Lung microvascular endothelial cell (primary cell): ENCODE results near the gene CDH13. TPM values are rescaled to one million over a fixed set of nuclear protein-coding genes. Genes with fewer than 3 reads are reported as not detected.
A peak's percentile ranks its signal among the peaks of the same experiment; 100 is the strongest.

ENCODE experiments used
- DNase-seq, 2 donors: peaks; one replicate each; pipeline versions ENCODE4 v3.0.0 to v3.0.0-alpha.2; 2010; ENCODE audit warnings: low read depth in 2 of 2
- total RNA-seq: library from RNA; depleted of rRNA; stranded (reverse); fragments of >200 nt; gene quantifications from 2 replicates; pipeline ENCODE4 v1.2.1, GENCODE V29; 2014

Gene CDH13
- total RNA-seq, 1 donor from 2014 or later, result 14.5 TPM

DNA sequence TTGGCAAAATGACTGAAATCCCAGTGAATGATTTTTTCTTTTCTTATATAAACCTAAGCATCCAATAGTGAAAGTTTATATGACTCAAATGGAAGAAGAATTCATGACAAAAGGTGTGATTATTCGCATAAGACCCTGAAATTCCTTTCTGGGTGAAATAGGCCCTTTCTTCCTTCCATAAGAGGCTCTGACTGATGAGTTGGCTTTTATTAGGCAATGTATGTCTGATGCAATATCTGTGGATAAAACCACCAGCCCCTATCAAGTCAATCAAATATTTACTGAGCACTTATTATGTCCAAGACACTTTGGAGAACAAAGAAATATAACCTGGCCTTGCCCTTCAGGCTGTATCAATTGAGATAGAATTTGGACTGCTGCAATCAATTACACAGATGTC lies 316.6 kb downstream of the CDH13 start:
- DNase-seq, result no peak

DNA sequence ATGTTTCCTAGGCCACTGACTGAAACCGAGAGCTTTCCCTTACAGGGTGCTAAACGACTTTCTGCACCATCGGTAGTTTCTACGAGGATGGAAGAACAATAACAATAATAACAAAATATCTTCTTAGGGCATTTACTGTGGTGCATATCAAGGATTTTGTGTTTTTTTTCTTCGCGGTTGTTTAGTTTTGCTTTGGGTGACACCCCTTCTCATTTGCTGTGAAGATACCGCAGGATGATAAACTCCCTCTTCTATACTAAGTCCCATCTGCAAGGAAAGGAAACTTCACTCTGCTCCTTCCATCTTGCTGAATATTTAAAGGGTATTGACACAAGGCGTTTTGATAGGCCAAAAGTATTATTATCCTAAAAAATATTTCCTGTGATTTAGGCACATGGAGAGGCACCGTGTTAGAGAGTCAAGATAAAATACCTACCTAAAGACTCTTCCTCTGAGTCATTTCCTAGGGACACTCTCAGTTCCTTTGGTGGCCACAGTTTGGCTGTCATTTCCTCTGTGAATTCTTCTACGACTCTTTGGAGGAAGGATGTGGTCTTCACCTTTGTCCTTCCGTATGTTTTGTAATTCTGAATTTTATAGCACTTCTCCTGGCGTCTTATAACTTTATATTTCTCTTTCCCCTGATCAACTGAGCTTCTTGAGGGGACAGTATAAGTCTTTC lies 318.8 kb downstream of the CDH13 start:
- peak in 1 of 2 donors; percentile 81 for DNase-seq

GRCh38 chr16:82947698-82948097 lies 320.9 kb downstream of the CDH13 start:
- DNase-seq, result no peak

DNA sequence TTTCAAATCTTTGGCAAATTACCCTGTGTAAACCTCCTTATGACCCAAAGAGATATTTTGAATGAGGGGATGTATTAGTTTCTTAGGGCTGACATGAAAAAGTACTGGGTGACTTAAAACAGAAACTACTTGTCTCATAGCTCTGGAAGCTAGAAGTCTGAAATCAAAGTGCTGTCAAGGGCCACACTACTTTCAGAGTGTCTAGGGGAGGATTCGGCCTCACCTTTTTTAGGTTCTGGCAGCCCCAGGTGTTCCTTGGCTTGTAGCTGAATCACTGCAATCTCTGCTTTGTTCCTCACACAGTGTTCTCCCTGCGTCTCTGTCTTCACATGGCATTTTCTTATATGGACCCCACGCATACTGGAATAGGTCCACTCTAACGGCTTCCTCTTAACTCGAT lies 322.2 kb downstream of the CDH13 start:
- DNase-seq, result no peak

- DNase-seq, result no peak
Measured at GRCh38 chr16:82953517-82953916, 326.7 kb downstream of the CDH13 start.

GRCh38 chr16:82954224-82954929 lies 327.6 kb downstream of the CDH13 start:
- peak in 1 of 2 donors; percentile 60 for DNase-seq

DNA sequence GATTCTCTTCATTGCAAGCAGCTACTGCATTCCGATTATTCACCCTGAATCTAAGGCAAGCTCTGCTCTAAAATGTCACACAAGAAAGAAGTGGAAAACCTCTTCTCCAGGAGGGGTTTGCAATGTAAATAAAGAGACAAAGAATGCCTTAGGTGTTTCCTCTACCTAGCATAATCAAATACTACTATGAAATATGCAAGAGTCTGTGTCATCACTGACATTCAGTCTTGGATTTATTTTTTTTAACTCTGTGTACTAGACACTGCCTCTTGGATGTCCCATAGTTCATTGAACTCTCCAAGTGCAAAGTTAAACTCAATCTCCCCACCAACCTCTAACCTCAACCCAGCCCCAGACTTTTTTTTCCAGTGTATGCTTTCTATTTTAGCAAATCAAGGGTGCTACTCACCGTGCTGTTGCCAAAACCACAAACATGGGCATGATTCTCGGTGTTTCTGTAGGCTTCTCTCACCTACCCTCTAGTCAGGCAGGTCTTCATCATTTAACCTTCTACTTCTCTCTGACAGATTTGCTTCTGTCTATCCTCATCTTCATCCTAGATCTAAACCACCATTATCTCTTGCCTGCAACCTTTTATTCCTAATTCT lies 329.1 kb downstream of the CDH13 start:
- no peak for DNase-seq

DNA sequence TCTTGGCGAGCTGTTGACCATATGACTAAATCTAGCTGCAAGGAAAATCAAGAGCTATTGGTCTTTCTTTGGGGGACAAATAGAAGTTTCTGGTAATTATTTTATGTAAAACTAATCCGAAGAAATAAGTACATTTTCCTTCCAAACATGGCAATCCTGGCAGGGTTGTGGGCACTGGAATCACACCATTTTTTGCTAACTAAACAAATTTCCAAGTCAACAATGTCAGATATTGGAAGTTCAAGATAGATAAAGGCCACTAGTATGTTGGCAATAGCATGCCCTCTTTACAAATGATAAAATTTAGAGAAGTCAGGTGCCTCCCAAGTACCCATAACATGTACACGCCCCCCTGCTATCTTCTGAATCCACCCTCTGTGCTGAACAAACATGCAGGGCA lies 330.4 kb downstream of the CDH13 start:
- DNase-seq, result no peak

GRCh38 chr16:82960918-82961317 lies 334.1 kb downstream of the CDH13 start:
- DNase-seq, result no peak

- peak in 1 of 2 donors; percentile 66 for DNase-seq
Measured at GRCh38 chr16:82963653-82964052, 336.9 kb downstream of the CDH13 start.

- DNase-seq, result no peak
Measured at GRCh38 chr16:82965808-82966207, 339.0 kb downstream of the CDH13 start.

DNA sequence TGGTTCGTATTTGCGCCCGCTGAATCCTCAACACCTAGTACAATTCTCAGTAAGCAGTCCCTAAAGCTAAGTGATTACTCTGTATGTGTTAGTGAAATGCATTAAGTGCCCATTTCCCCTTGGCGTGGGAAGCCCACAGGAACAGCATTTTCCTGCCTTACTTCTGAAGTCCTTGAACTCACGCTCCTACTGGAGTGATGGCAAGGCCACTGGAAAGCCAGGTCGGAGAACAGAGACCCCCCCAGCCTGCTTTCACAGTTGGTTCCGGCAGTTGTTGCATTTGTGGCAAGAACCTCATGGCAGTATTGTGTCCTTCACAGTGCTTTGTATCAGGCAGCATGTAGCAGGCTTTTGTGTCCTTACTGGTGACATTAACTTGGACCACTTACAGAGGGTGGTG lies 340.7 kb downstream of the CDH13 start:
- no peak for DNase-seq

GRCh38 chr16:82971126-82971525 lies 344.4 kb downstream of the CDH13 start:
- peak in 1 of 2 donors; percentile 64 for DNase-seq

- peak in 1 of 2 donors; percentile 77 for DNase-seq
Measured at GRCh38 chr16:82972331-82972919, 345.7 kb downstream of the CDH13 start.

DNA sequence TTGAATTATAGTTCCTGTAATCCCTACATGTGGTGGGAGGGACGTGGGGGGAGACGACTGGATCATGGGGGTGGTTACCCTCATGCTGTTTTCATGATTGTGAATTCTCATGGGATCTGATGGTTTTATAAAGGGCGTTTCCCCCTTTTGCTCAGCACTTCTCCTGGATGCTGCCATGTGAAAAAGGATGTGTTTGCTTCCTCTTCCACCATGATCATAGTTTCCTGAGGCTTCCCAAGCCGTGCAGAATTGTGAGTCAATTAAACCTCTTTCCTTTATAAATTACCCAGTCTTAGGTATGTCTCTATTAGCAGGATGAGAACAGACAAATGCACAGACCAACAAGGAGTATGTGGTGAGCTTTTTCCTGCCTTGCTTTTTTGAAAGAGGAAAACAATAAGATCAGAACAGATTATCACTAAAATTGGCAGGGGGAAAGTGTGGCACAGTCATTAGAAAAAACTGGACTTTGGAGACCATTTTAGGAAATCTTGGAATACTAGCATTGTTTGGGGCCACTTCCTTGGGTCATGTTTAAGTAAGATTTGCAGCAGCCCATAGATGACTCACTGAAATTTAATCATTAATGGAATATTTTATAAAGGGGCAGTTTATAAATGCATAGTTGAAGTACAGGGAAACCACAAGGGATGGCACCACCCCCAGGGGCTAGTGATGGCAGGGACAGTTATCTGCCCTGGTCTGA lies 352.8 kb downstream of the CDH13 start:
- peak; percentile 26 to 75 for DNase-seq

DNA sequence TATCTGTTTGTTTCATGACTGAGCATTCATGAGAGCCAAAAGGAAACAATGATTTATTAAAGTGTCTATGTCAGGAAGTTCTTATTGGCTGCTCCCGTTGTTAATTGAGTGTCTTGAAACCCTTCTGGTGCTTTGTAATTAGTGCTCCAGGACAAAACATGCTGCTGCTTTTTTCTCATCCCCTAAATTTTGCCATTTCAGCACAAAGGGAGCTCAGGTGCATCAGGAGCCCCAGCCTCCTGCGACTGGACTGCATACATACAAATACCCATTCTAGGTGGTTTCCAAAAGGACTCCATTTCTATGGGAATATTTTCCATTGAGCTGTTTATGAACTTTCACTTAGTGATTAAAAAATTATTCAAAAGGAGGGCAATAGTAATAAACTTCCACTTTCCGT lies 354.0 kb downstream of the CDH13 start:
- DNase-seq, result peak; percentile 16 to 50

GRCh38 chr16:82987767-82988166 lies 361.0 kb downstream of the CDH13 start:
- DNase-seq, result peak; percentile 24 to 44

DNA sequence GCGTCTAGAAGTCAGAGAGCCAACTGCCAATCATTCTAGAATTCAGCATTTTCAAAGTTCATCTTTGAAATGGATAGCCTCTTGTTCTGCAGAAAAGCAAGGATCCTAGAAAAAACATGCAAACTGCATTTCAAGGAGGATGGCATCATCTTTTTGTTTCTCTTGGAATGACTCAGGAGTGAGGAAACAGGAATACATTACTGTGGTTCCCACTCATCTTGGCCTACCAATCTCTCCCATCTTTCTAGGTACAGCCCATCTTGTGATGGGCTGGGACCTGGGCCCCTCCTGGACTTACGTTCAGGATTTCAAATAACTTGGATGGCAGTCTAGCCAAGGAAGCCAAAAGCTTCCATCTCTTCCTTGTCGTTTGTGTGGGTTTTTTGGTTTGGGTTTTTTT lies 363.4 kb downstream of the CDH13 start:
- DNase-seq, result peak in 1 of 2 donors; percentile 62

GRCh38 chr16:82991410-82991809 lies 364.6 kb downstream of the CDH13 start:
- no peak for DNase-seq

DNA sequence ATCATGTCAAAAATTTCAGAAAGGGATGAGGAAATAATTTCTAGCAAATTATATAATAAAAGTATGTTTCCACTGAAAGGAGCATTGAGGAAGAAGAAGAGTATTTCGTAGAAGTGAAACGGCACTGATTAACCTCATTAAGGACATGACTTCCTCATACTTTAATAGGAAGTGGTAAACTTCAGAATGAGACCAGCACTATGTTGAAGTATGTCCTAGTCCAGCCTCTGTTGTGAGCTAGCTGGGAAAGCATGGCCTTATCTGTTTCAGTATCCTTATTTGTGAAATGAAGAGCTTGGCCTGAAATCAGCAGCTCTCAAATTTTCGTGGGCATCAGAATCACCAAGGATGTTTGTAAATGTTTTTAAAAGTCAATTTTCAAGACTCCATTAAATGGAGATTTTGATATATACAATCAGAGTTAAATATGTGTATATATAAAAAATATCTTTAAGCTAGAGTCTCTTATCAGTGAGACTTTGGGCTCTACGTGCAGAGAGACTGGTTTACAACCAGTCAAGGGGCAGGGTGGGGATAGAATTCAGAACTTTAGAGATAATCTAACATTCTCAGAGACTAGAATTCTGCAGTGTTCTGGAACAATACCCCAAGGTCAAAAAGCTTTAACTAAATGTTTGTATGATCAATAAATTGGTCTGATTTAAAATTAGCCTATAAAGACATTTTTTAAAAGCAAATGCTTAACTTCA lies 365.4 kb downstream of the CDH13 start:
- no peak for DNase-seq

DNA sequence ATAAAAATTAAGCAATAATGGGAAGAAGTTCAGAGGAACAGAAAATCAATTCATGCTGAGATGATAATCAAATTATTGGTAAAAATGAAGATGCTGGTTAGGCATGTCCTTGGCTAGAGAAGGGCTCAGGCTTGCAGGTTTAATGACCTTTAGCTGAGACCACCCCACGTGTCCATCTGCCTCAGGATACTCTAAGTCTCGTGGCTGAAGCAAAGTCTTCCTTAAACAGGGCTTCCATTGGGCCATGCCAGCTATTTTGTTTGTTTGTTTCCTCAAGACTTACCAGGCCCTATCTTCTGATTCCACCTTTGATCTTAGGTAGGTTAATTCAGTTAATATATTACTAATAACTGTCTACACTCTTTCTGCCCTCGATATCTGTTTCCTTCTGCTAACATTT lies 366.0 kb downstream of the CDH13 start:
- no peak for DNase-seq
